Neural progenitor cell (in vitro differentiated cells): Measurements from ENCODE around the gene TRAM2. TPM values are rescaled to one million over a fixed set of nuclear protein-coding genes. Genes with fewer than 3 reads are reported as not detected.

ENCODE experiments used
- DNase-seq: peaks from one replicate; pipeline ENCODE4 v3.0.0-alpha.2; 2016; ENCODE audit warnings: low spot score
- H2AFZ ChIP-seq: fragments of 200-600 bp; sonication (generic); replicated peaks from 2 replicates; pipeline ENCODE4 v1.6.1; 2016; ENCODE audit warnings: antibody characterized with exemption
- H3F3A ChIP-seq: fragments of 200-600 bp; sonication (generic); 2 replicates; pipeline ENCODE4 v1.6.1; 2016; ENCODE audit warnings: antibody characterized with exemption, low read depth
- H3K27ac ChIP-seq: fragments of 200-600 bp; sonication (generic); 2 replicates; pipeline ENCODE4 v1.5.1; 2016; ENCODE audit warnings: mild to moderate bottlenecking
- H3K27me3 ChIP-seq: fragments of 200-600 bp; sonication (generic); 2 replicates; pipeline ENCODE4 v1.6.1; 2016; ENCODE audit warnings: mild to moderate bottlenecking, moderate library complexity
- H3K36me3 ChIP-seq: fragments of 200-600 bp; sonication (generic); 2 replicates; pipeline ENCODE4 v1.5.1; 2016
- H3K4me1 ChIP-seq: fragments of 200-600 bp; sonication (generic); 2 replicates; pipeline ENCODE4 v1.6.1; 2016; ENCODE audit warnings: mixed run types
- H3K4me2 ChIP-seq: fragments of 200-600 bp; sonication (generic); 2 replicates; pipeline ENCODE4 v1.6.1; 2016
- H3K4me3 ChIP-seq: fragments of 200-600 bp; sonication (generic); 2 replicates; pipeline ENCODE4 v1.5.1; 2016
- H3K79me2 ChIP-seq: fragments of 200-600 bp; sonication (generic); 2 replicates; pipeline ENCODE4 v1.6.1; 2016; ENCODE audit warnings: low read depth
- H3K9ac ChIP-seq: fragments of 200-600 bp; sonication (generic); 2 replicates; pipeline ENCODE4 v1.6.1; 2016
- H3K9me3 ChIP-seq: fragments of 200-600 bp; sonication (generic); 2 replicates; pipeline ENCODE4 v1.5.1; 2016; ENCODE audit warnings: low read depth
- H4K20me1 ChIP-seq: fragments of 200-600 bp; sonication (generic); 2 replicates; pipeline ENCODE4 v1.6.1; 2016; ENCODE audit warnings: low read depth
- H3K27ac Mint-ChIP-seq: 3 replicates; pipeline ENCODE4 v1.8.0; 2021; ENCODE audit warnings: mixed read lengths
- H3K27me3 Mint-ChIP-seq: 2 replicates; pipeline ENCODE4 v1.8.0; 2022; ENCODE audit warnings: low read depth, mild to moderate bottlenecking, inconsistent platforms, moderate library complexity, mixed read lengths; ENCODE audit not compliant: insufficient read depth
- H3K36me3 Mint-ChIP-seq: 3 replicates; pipeline ENCODE4 v1.8.0; 2021; ENCODE audit warnings: mixed read lengths
- H3K4me1 Mint-ChIP-seq: 3 replicates; pipeline ENCODE4 v1.8.0; 2021; ENCODE audit warnings: mixed read lengths
- H3K4me3 Mint-ChIP-seq: 3 replicates; pipeline ENCODE4 v1.8.0; 2021; ENCODE audit warnings: mild to moderate bottlenecking, moderate library complexity, mixed read lengths
- H3K9me3 Mint-ChIP-seq: 3 replicates; pipeline ENCODE4 v1.8.0; 2020; ENCODE audit warnings: mixed read lengths
- EZH2 ChIP-seq: fragments of 200-600 bp; sonication (generic); IDR thresholded peaks from 2 replicates; pipeline ENCODE4 v1.6.1; 2017; ENCODE audit warnings: antibody characterized with exemption, mild to moderate bottlenecking, moderate library complexity
- EZH2phosphoT487 ChIP-seq: fragments of 200-600 bp; sonication (generic); IDR thresholded peaks from 2 replicates; pipeline ENCODE4 v1.6.1; 2017; ENCODE audit warnings: antibody characterized with exemption
- total RNA-seq: library from RNA; depleted of rRNA; stranded (reverse); fragments of >200 nt; gene quantifications from 2 replicates; pipeline ENCODE4 v1.2.3, GENCODE V29; 2015; ENCODE audit warnings: low replicate concordance
- TF ChIP-seq, protein P1 (sequence below): fragments of 200-600 bp; sonication (generic); IDR thresholded peaks from 2 replicates; pipeline ENCODE4 v1.5.1; 2017; ENCODE audit warnings: antibody characterized with exemption, mild to moderate bottlenecking

TRAM2 gene
- total RNA-seq, 1 donor from 2014 or later = 12.3 TPM

DNA sequence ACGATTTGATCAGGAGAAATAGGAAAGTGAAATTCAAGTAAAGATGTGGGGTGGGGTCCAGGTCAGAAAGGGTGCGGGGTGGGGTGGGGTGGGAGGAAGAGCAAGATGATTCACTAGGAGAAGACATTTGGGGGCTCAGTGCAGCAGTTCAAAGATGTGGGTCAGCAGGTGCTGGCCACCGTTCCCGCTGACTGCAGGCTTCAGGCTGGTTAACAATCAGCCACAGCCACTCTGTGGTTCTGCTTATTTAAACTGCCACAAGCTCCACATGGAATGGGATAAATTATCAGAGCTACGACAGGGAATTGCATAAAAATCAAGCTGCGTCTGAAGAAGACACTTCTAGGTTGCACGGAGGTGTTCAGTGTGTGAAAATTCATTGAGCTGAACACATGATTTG, 49.4 kb downstream of the TRAM2 start:
- no peak overlapping the region for H3K27ac ChIP-seq
- no peaks in the 10 kb centered on the region for H3K27me3 ChIP-seq
- no peaks in the 10 kb centered on the region for H3F3A ChIP-seq
- no peaks in the 10 kb centered on the region for H3K9me3 ChIP-seq
- H3K4me2 ChIP-seq = no peak overlapping the region
- H3K36me3 Mint-ChIP-seq = peaks cover 2% of the 10 kb centered on the region
- no peak overlapping the region for H3K9ac ChIP-seq
- H2AFZ ChIP-seq = no peak overlapping the region
- TF ChIP-seq EZH2 = no peak
- TF ChIP-seq EZH2phosphoT487 = no peak
- TF ChIP-seq, protein P1, sequence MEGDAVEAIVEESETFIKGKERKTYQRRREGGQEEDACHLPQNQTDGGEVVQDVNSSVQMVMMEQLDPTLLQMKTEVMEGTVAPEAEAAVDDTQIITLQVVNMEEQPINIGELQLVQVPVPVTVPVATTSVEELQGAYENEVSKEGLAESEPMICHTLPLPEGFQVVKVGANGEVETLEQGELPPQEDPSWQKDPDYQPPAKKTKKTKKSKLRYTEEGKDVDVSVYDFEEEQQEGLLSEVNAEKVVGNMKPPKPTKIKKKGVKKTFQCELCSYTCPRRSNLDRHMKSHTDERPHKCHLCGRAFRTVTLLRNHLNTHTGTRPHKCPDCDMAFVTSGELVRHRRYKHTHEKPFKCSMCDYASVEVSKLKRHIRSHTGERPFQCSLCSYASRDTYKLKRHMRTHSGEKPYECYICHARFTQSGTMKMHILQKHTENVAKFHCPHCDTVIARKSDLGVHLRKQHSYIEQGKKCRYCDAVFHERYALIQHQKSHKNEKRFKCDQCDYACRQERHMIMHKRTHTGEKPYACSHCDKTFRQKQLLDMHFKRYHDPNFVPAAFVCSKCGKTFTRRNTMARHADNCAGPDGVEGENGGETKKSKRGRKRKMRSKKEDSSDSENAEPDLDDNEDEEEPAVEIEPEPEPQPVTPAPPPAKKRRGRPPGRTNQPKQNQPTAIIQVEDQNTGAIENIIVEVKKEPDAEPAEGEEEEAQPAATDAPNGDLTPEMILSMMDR = no peak
- H3K79me2 ChIP-seq = no peaks in the 10 kb centered on the region
- H3K4me3 ChIP-seq = no peak overlapping the region
- H3K27me3 Mint-ChIP-seq = peaks cover 6% of the 10 kb centered on the region
- H3K27ac Mint-ChIP-seq = no peak overlapping the region
- no peaks in the 10 kb centered on the region for H4K20me1 ChIP-seq
- no peak for DNase-seq
- peaks cover 14% of the 10 kb centered on the region for H3K4me1 Mint-ChIP-seq
- H3K4me3 Mint-ChIP-seq = no peak overlapping the region
- peaks cover 8% of the 10 kb centered on the region for H3K4me1 ChIP-seq
- no peaks in the 10 kb centered on the region for H3K36me3 ChIP-seq
- H3K9me3 Mint-ChIP-seq = no peaks in the 10 kb centered on the region

DNA sequence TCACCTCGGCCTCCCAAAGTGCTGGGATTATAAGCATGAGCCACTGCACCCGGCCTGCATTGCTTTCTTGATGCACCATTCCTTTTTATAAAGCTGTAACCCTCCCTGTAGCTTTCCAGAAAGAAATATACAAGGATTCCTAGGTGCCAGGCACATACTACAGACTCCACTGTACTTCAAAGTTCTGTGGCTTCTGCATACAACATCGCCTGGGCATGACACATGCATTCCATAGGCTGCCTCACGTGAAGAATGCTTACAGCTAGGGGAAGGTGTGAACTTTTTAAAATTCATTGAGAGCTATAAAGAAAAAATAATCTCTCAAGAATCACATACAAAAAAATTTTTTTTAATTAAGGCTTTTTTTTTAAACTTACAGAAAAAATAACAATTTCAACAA, 50.2 kb downstream of the TRAM2 start:
- peaks cover 17% of the 10 kb centered on the region for H3K4me1 Mint-ChIP-seq
- Histone ChIP-seq H3K79me2 (no peaks in the 10 kb centered on the region), H3K4me3 (no peak overlapping the region), H3F3A (no peaks in the 10 kb centered on the region), H3K27ac (no peak overlapping the region), H3K9me3 (no peaks in the 10 kb centered on the region), H3K4me1 (peaks cover 8% of the 10 kb centered on the region), H3K9ac (no peak overlapping the region), H4K20me1 (no peaks in the 10 kb centered on the region), H2AFZ (no peak overlapping the region), H3K36me3 (no peaks in the 10 kb centered on the region), H3K27me3 (no peaks in the 10 kb centered on the region), H3K4me2 (no peak overlapping the region)
- no peak for DNase-seq
- no peak overlapping the region for H3K27ac Mint-ChIP-seq
- H3K4me3 Mint-ChIP-seq = no peak overlapping the region
- peaks cover 1% of the 10 kb centered on the region for H3K36me3 Mint-ChIP-seq
- TF ChIP-seq EZH2 (no peak), EZH2phosphoT487 (no peak)
- TF ChIP-seq, protein P1 = no peak
- no peaks in the 10 kb centered on the region for H3K9me3 Mint-ChIP-seq
- peaks cover 6% of the 10 kb centered on the region for H3K27me3 Mint-ChIP-seq

DNA sequence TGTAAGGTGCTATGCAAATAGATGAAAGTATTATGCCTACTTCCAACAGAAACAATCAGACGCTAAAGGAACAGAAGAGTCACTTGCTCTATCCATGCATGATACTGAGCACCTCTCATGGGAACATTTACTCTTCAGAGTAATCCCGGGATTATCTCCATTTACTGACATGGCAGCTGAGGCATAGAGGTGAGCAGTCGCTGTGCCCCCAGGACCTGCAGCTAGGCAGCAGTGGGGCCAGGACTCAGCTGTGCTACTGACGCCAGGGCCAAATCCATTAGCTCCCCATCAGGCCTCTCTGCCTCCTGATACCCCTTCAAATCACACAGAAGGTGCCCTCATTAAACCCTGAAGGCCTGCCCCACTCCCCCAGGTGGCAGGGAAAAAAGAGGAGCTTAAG, 51.9 kb downstream of the TRAM2 start:
- Histone ChIP-seq H3K27me3 (no peaks in the 10 kb centered on the region), H3K9ac (no peak overlapping the region), H3K79me2 (no peaks in the 10 kb centered on the region), H3K4me1 (peaks cover 8% of the 10 kb centered on the region), H4K20me1 (no peaks in the 10 kb centered on the region), H3K4me2 (peak overlapping the region; percentile 6), H3F3A (no peaks in the 10 kb centered on the region), H3K9me3 (no peaks in the 10 kb centered on the region), H2AFZ (no peak overlapping the region), H3K4me3 (no peak overlapping the region), H3K36me3 (no peaks in the 10 kb centered on the region), H3K27ac (no peak overlapping the region)
- TF ChIP-seq EZH2phosphoT487 = no peak
- Mint-ChIP-seq H3K9me3 (no peaks in the 10 kb centered on the region), H3K4me3 (no peak overlapping the region), H3K36me3 (peaks cover 7% of the 10 kb centered on the region), H3K27ac (no peak overlapping the region), H3K4me1 (peaks cover 17% of the 10 kb centered on the region), H3K27me3 (peaks cover 6% of the 10 kb centered on the region)
- DNase-seq = peak; percentile 24

DNA sequence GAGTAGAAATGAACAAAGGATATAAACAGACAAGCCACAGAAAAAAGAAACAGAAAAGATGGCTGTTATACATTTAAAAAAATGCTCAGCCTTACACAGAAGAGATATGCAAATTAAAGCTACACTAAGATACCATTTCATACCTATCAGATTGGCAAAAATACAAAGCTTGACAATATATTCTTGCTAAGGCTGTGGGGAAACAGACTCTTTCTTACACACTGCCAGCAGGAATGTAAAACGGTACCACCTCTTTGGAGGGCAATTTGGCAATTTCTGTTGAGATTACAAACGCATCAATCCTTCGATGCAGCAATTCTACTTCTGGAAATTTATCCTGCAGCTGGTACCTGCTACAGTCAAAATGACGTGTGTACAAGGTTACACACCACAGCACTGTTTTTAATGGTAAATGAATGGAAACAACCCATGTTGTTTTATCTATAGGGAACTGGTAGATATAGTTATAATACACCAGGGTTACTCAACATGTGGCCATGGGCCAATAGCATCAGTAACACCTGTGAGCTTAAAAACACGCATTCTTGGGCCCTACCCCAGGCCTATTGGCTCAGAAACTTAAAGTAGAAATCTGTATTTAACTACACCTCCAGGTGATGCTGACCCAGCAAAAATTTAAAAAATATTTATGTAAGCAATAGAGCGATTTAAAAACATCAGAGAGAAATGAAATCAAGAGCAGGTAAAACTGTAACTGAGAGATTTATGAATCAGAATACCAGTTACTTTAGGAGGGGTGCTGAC, 53.3 kb downstream of the TRAM2 start:
- Mint-ChIP-seq H3K9me3 (no peaks in the 10 kb centered on the region), H3K36me3 (peaks cover 14% of the 10 kb centered on the region), H3K27me3 (peaks cover 6% of the 10 kb centered on the region), H3K4me3 (no peak overlapping the region), H3K27ac (peak overlapping the region; percentile 14), H3K4me1 (peaks cover 21% of the 10 kb centered on the region)
- TF ChIP-seq EZH2phosphoT487 = no peak
- no peak for TF ChIP-seq EZH2
- TF ChIP-seq, protein P1 = no peak
- no peak overlapping the region for H3K4me2 ChIP-seq
- no peaks in the 10 kb centered on the region for H4K20me1 ChIP-seq
- no peak overlapping the region for H3K27ac ChIP-seq
- no peaks in the 10 kb centered on the region for H3F3A ChIP-seq
- no peak overlapping the region for H3K4me3 ChIP-seq
- H3K4me1 ChIP-seq = peaks cover 8% of the 10 kb centered on the region
- DNase-seq = no peak
- H3K79me2 ChIP-seq = no peaks in the 10 kb centered on the region
- no peaks in the 10 kb centered on the region for H3K36me3 ChIP-seq
- H3K27me3 ChIP-seq = no peaks in the 10 kb centered on the region
- no peak overlapping the region for H3K9ac ChIP-seq
- H2AFZ ChIP-seq = no peak overlapping the region
- H3K9me3 ChIP-seq = no peaks in the 10 kb centered on the region
